LoVo (cell line): Measurements from ENCODE around the gene EIF3A.
"Not testable (repeated sequence)": the region's sequence is repeated elsewhere in the genome, so short reads cannot be mapped to it uniquely, and the experiment has no call there.

ENCODE experiments used
- DNase-seq: peaks from one replicate; pipeline ENCODE4 v3.0.0-alpha.2; 2016; ENCODE audit warnings: low spot score

The EIF3A gene

GRCh38 chr10:119049361-119049760 is 31.3 kb downstream of the EIF3A start:
- DNase-seq: no peak

- DNase-seq: no peak
Observed at GRCh38 chr10:119045561-119045960, 35.1 kb downstream of the EIF3A start.

GRCh38 chr10:119042169-119042568 is 38.4 kb downstream of the EIF3A start:
- no peak for DNase-seq

GRCh38 chr10:119041326-119041725 is 39.3 kb downstream of the EIF3A start:
- DNase-seq: no peak

GRCh38 chr10:119039161-119039560 is 41.5 kb downstream of the EIF3A start:
- no peak for DNase-seq

GRCh38 chr10:119031496-119032059 is 49.0 kb downstream of the EIF3A start:
- DNase-seq: no peak

- peak; percentile 71 for DNase-seq
Observed at GRCh38 chr10:119030421-119031250, 50.0 kb downstream of the EIF3A start.

GRCh38 chr10:119029613-119030420 is 50.8 kb downstream of the EIF3A start, which contains the start of gene NANOS1:
NANOS1 (plus strand) TSS chr10:119029714; CDS start chr10:119029802, 88 bp downstream.
- DNase-seq: no peak

- peak; percentile 75 for DNase-seq
Observed at GRCh38 chr10:119028900-119029612, 51.6 kb downstream of the EIF3A start.

GRCh38 chr10:119028445-119028899 is 52.1 kb downstream of the EIF3A start:
- not testable (repeated sequence) for DNase-seq

- no peak for DNase-seq
Observed at GRCh38 chr10:119026301-119027110, 54.1 kb downstream of the EIF3A start.

- DNase-seq: no peak
Observed at GRCh38 chr10:119025776-119026175, 54.8 kb downstream of the EIF3A start.

GRCh38 chr10:119025336-119025735 is 55.3 kb downstream of the EIF3A start:
- peak; percentile 35 for DNase-seq

GRCh38 chr10:119024882-119025281 is 55.7 kb downstream of the EIF3A start:
- DNase-seq: no peak

GRCh38 chr10:119023553-119023868 is 57.1 kb downstream of the EIF3A start:
- no peak for DNase-seq

GRCh38 chr10:119022846-119023552 is 57.6 kb downstream of the EIF3A start:
- no peak for DNase-seq

- DNase-seq: no peak
Observed at GRCh38 chr10:119020627-119020946, 60.0 kb downstream of the EIF3A start.

GRCh38 chr10:119007211-119007574 is 73.4 kb downstream of the EIF3A start:
- DNase-seq: no peak

- DNase-seq: peak; percentile 79
Observed at GRCh38 chr10:119006451-119007210, 74.0 kb downstream of the EIF3A start.
